Smooth muscle cell (in vitro differentiated cells): Measurements from ENCODE around the gene TDRD7. TPM values are rescaled to one million over a fixed set of nuclear protein-coding genes. Genes with fewer than 3 reads are reported as not detected.
A peak's percentile ranks its signal among the peaks of the same experiment; 100 is the strongest.

Experiments
- DNase-seq: peaks from one replicate; lab custom pipeline; 2025; ENCODE audit not compliant: unreplicated experiment; lab: John Stamatoyannopoulos, UW
- H2AFZ ChIP-seq: fragments of 200-600 bp; sonication (generic); 2 replicates; pipeline ENCODE4 v1.6.0; 2016; ENCODE audit warnings: antibody characterized with exemption, low read depth, mild to moderate bottlenecking
- H3F3A ChIP-seq: fragments of 200-600 bp; sonication (generic); 2 replicates; pipeline ENCODE4 v1.6.0; 2017; ENCODE audit warnings: antibody characterized with exemption, low read depth
- H3K27ac ChIP-seq: fragments of 200-600 bp; sonication (generic); 2 replicates; pipeline ENCODE4 v1.5.1; 2016; ENCODE audit warnings: low read depth, mild to moderate bottlenecking
- H3K27me3 ChIP-seq: fragments of 200-600 bp; sonication (generic); 2 replicates; pipeline ENCODE4 v1.6.1; 2016; ENCODE audit warnings: low read depth, mild to moderate bottlenecking
- H3K36me3 ChIP-seq: fragments of 200-600 bp; sonication (generic); 2 replicates; pipeline ENCODE4 v1.5.1; 2016; ENCODE audit warnings: low read depth
- H3K4me1 ChIP-seq: fragments of 200-600 bp; sonication (generic); 2 replicates; pipeline ENCODE4 v1.5.1; 2016; ENCODE audit warnings: low read depth
- H3K4me2 ChIP-seq: fragments of 200-600 bp; sonication (generic); 2 replicates; pipeline ENCODE4 v1.6.0; 2016; ENCODE audit warnings: mild to moderate bottlenecking
- H3K4me3 ChIP-seq: fragments of 200-600 bp; sonication (generic); 2 replicates; pipeline ENCODE4 v1.5.1; 2016; ENCODE audit warnings: mild to moderate bottlenecking
- H3K79me2 ChIP-seq: fragments of 200-600 bp; sonication (generic); 2 replicates; pipeline ENCODE4 v1.6.0; 2016; ENCODE audit warnings: low read depth, mild to moderate bottlenecking
- H3K9ac ChIP-seq: fragments of 200-600 bp; sonication (generic); 2 replicates; pipeline ENCODE4 v1.6.0; 2016; ENCODE audit warnings: low read depth
- H3K9me3 ChIP-seq: fragments of 200-600 bp; sonication (generic); replicated peaks from 2 replicates; pipeline ENCODE4 v1.5.1; 2016; ENCODE audit warnings: low read depth
- H4K20me1 ChIP-seq: fragments of 200-600 bp; sonication (generic); 2 replicates; pipeline ENCODE4 v1.6.0; 2016; ENCODE audit warnings: low read depth
- CTCF ChIP-seq: fragments of 200-600 bp; sonication (generic); IDR thresholded peaks from 2 replicates; pipeline ENCODE4 v1.5.1; 2017; ENCODE audit warnings: borderline replicate concordance, mild to moderate bottlenecking, antibody characterized with exemption; ENCODE audit not compliant: insufficient read depth, poor library complexity, severe bottlenecking
- WGBS: methylation state at CpG from one replicate; pipeline ENCODE4 v1.1.7; 2016; ENCODE audit warnings: low lambda C conversion rate; 5-methylcytosine and 5-hydroxymethylcytosine counted together
- polyA plus RNA-seq: library from polyadenylated mRNA; unstranded; fragments of >200 nt; fragmentation: Nextera tagmentation; extraction: Ambion mirVana; gene quantifications from 2 replicates; pipeline ENCODE4 v1.2.1, GENCODE V29; 2016
- total RNA-seq: library from RNA; depleted of rRNA; stranded (reverse); fragments of >200 nt; gene quantifications from 2 replicates; pipeline ENCODE4 v1.2.3, GENCODE V29; 2014

The TDRD7 gene
- total and polyA plus RNA-seq, 2 experiments from 2014 or later = 1.5 to 3.4 TPM

GRCh38 chr9:97462159-97462558 is 50.3 kb downstream of the TDRD7 start:
- no peaks in the 10 kb centered on the region for H3K27me3 ChIP-seq
- no peaks in the 10 kb centered on the region for H4K20me1 ChIP-seq
- no peak for TF ChIP-seq CTCF
- WGBS = 94% methylated on average over 3 of the region's 3 CpGs
- H3K27ac ChIP-seq = no peak overlapping the region
- no peak overlapping the region for H3K9ac ChIP-seq
- no peak overlapping the region for H3K4me3 ChIP-seq
- no peak overlapping the region for H2AFZ ChIP-seq
- H3K9me3 ChIP-seq = no peaks in the 10 kb centered on the region
- H3F3A ChIP-seq = no peaks in the 10 kb centered on the region
- H3K4me1 ChIP-seq = no peaks in the 10 kb centered on the region
- H3K79me2 ChIP-seq = no peaks in the 10 kb centered on the region
- no peaks in the 10 kb centered on the region for H3K36me3 ChIP-seq
- no peak overlapping the region for H3K4me2 ChIP-seq
- no peak for DNase-seq

- H3K4me1 ChIP-seq = no peaks in the 10 kb centered on the region
- H3K9me3 ChIP-seq = no peaks in the 10 kb centered on the region
- no peaks in the 10 kb centered on the region for H3K79me2 ChIP-seq
- H3K27ac ChIP-seq = no peak overlapping the region
- no peaks in the 10 kb centered on the region for H3K27me3 ChIP-seq
- H3K9ac ChIP-seq = no peak overlapping the region
- no peak overlapping the region for H3K4me2 ChIP-seq
- no peaks in the 10 kb centered on the region for H4K20me1 ChIP-seq
- DNase-seq = no peak
- H2AFZ ChIP-seq = no peak overlapping the region
- H3F3A ChIP-seq = no peaks in the 10 kb centered on the region
- no peak overlapping the region for H3K4me3 ChIP-seq
- WGBS = 100% methylated on average over 1 of the region's 1 CpG
- TF ChIP-seq CTCF = no peak
- no peaks in the 10 kb centered on the region for H3K36me3 ChIP-seq
These were observed 51.0 kb downstream of the TDRD7 start for GRCh38 chr9:97462914-97463313.

GRCh38 chr9:97468658-97469448 is 57.0 kb downstream of the TDRD7 start:
- Histone ChIP-seq H2AFZ (no peak overlapping the region), H3K4me2 (no peak overlapping the region), H3K36me3 (no peaks in the 10 kb centered on the region), H3K9me3 (no peaks in the 10 kb centered on the region), H4K20me1 (no peaks in the 10 kb centered on the region), H3K27ac (no peak overlapping the region), H3F3A (no peaks in the 10 kb centered on the region), H3K27me3 (no peaks in the 10 kb centered on the region), H3K9ac (no peak overlapping the region), H3K4me1 (no peaks in the 10 kb centered on the region), H3K4me3 (no peak overlapping the region), H3K79me2 (no peaks in the 10 kb centered on the region)
- TF ChIP-seq CTCF = peak; percentile 72
- DNase-seq = no peak
- WGBS = 83% methylated on average over 4 of the region's 4 CpGs

- no peaks in the 10 kb centered on the region for H3K4me1 ChIP-seq
- no peak for DNase-seq
- H2AFZ ChIP-seq = no peak overlapping the region
- no peaks in the 10 kb centered on the region for H3K79me2 ChIP-seq
- H3K9ac ChIP-seq = no peak overlapping the region
- H3K27ac ChIP-seq = no peak overlapping the region
- no peaks in the 10 kb centered on the region for H3K36me3 ChIP-seq
- no peaks in the 10 kb centered on the region for H4K20me1 ChIP-seq
- H3F3A ChIP-seq = no peaks in the 10 kb centered on the region
- no peak for TF ChIP-seq CTCF
- no peaks in the 10 kb centered on the region for H3K27me3 ChIP-seq
- H3K4me3 ChIP-seq = no peak overlapping the region
- H3K4me2 ChIP-seq = no peak overlapping the region
- WGBS = 43% methylated on average over 2 of the region's 2 CpGs
- H3K9me3 ChIP-seq = no peaks in the 10 kb centered on the region
These were observed 58.2 kb downstream of the TDRD7 start for GRCh38 chr9:97470076-97470475.
